Immature natural killer cell (primary cell): ENCODE data around the gene RPS28. TPM values are rescaled to one million over a fixed set of nuclear protein-coding genes. Genes with fewer than 3 reads are reported as not detected.

ENCODE experiments used
- DNase-seq, 3 donors: peaks; one replicate each; pipeline ENCODE4 v3.0.0; 2022; ENCODE audit warnings: mixed read lengths in 1 of 3
- H3K27ac Mint-ChIP-seq, 6 donors: one replicate each; pipeline ENCODE4 v1.8.0; 2020; ENCODE audit warnings: mixed read lengths in 6 of 6, mild to moderate bottlenecking in 5 of 6, inconsistent platforms in 4 of 6, moderate library complexity in 3 of 6
- H3K27me3 Mint-ChIP-seq, 3 donors: one replicate each; pipeline ENCODE4 v1.8.0; 2020 to 2021; ENCODE audit warnings: low read depth in 3 of 3, mild to moderate bottlenecking in 3 of 3, mixed read lengths in 3 of 3, moderate library complexity in 3 of 3, inconsistent platforms in 1 of 3
- H3K36me3 Mint-ChIP-seq, 3 donors: one replicate each; pipeline ENCODE4 v1.8.0; 2020; ENCODE audit warnings: mixed read lengths in 3 of 3, inconsistent platforms in 2 of 3, mild to moderate bottlenecking in 2 of 3
- H3K4me1 Mint-ChIP-seq, 2 donors: one replicate each; pipeline ENCODE4 v1.8.0; 2020; ENCODE audit warnings: inconsistent platforms in 2 of 2, mild to moderate bottlenecking in 2 of 2, mixed read lengths in 2 of 2, moderate library complexity in 1 of 2
- H3K4me3 Mint-ChIP-seq, 5 donors: one replicate each; pipeline ENCODE4 v1.8.0; 2020; ENCODE audit warnings: mild to moderate bottlenecking in 5 of 5, mixed read lengths in 5 of 5, inconsistent platforms in 3 of 5, moderate library complexity in 3 of 5
- H3K9me3 Mint-ChIP-seq, 6 donors: one replicate each; pipeline ENCODE4 v1.8.0; 2020; ENCODE audit warnings: mild to moderate bottlenecking in 6 of 6, mixed read lengths in 6 of 6, inconsistent platforms in 4 of 6, moderate library complexity in 3 of 6
- polyA plus RNA-seq, 3 donors: library from polyadenylated mRNA; unstranded; fragments of 300-500 nt; fragmentation: Illumina TruSeq; gene quantifications; one replicate each; pipeline ENCODE4 v1.2.3, GENCODE V29; 2021

RPS28 gene
- polyA plus RNA-seq, 3 donors from 2014 or later, result 690 to 1,852 (median 1,290) TPM

DNA sequence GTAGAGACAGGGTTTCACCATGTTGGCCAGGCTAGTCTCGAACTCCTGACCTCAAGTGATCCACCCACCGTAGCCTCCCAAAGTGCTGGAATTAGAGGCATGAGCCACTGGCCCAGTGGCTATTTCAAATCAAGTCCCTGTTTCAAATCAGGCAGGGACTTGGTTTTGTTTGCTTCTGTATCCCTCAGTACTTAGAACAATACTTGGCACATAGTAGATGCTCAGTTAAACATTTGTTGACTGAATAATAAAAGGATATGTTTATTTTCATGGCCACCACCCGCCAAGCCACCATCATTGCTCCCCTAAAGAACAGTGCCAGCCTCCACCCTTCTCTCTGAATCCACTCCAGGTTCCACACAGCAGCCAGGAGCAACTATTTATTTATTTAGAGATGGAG lies 4.2 kb downstream of the RPS28 start:
- Mint-ChIP-seq H3K27ac (no peak overlapping the region), H3K4me3 (no peak overlapping the region), H3K9me3 (no peaks in the 10 kb centered on the region), H3K27me3 (peaks cover 1 to 10% (median 4%) of the 10 kb centered on the region in 3 donors), H3K36me3 (peaks cover 0 to 6% (median 5%) of the 10 kb centered on the region in 3 donors), H3K4me1 (peaks cover 25 to 29% of the 10 kb centered on the region in 2 donors)
- no peak for DNase-seq

DNA sequence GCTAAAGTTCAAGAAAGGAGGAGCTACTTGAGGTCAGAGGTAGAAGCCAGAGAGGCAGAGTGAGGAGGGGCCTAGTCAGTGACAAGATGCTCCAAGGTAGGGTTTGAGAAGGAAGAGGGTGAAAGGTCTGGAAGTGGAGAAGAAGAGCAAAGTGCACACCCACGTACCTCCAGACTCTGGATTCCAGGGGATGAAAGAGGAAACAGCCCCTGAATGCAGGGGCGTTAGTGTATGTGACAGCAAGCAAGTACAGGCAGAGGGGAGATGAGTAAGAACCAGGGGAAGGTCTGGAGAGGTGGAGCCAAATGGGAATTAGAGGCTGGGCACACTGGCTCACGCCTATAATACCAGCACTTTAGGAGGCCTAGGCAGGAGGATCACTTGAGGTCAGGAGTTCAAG lies 8.7 kb downstream of the RPS28 start:
- Mint-ChIP-seq H3K4me1 (peaks cover 0 to 4% of the 10 kb centered on the region in 2 donors), H3K27me3 (peaks cover 0 to 3% (median 0%) of the 10 kb centered on the region in 3 donors), H3K9me3 (no peaks in the 10 kb centered on the region), H3K27ac (peak overlapping the region in 1 of 6 donors; percentile 56), H3K36me3 (peaks cover 0 to 6% (median 5%) of the 10 kb centered on the region in 3 donors), H3K4me3 (no peak overlapping the region)
- no peak for DNase-seq

DNA sequence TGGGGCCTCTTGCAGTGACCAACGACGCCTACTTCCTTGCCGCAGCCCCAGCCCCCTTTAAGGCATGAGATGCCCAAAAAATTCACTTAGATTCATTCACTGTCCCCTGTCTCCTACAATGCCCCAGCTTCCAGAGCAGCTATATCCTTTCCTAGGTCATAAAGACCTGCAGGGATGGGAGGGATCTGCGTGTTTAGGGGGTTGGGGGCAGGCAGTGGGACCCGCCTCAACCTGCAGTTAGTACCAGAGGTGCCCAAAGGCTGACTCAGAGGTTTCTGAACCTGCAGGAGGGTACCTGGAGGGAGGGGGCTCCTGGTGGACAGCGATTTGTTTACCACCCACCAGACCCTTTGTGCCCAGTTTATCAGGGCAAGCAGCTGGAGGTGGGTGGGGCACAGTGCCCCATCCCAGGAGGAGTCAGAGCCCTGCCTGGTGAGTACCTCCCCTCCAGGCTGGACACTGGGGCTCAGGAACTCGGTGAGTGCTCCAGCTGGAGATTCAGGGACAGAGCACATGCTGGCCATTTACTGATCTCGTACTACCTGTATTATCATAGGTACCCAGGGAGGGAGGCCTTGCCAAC lies 10.1 kb downstream of the RPS28 start:
- no peak for DNase-seq
- Mint-ChIP-seq H3K4me3 (no peak overlapping the region), H3K27ac (no peak overlapping the region), H3K4me1 (peaks cover 6 to 11% of the 10 kb centered on the region in 2 donors), H3K27me3 (peaks cover 0 to 8% (median 2%) of the 10 kb centered on the region in 3 donors), H3K9me3 (no peaks in the 10 kb centered on the region), H3K36me3 (peaks cover 0 to 6% (median 5%) of the 10 kb centered on the region in 3 donors)

DNA sequence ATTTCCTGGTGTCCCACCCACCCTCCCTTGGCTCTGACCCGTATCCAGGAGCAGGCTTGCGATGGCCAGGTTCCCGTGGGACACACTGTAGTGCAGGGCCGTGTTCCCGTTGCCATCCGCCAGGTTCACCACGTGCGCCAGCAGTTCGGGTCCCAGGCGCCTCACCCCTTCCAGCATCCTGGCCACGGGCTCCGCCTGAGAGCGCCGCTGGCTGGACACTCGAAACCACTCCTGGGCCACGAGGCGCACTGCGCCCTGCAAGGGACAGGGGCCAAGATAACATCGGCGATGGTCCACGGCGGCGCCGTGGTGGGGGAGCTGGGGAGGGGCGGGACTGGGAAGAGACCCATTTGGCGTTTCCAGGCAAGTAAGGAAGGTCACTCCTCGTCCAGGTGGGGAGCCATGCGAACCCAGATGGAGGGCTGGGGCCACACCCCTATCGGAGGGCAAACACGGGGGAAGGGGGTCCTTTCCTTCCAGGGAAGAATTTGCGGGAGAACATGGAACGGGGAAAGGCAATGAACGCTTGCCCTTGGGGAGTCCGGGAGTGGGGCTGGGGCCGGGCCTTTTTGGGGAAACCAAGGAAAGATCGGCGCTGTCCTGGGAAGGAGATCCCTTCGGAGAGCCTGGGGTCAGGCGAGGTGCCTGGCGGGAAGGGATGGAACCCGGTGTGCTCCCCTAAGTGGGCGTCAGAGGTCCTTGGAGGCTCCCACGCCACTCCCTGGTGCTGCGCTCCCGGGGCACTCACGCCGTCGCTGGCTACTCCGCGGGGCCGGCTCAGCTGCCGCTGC lies 11.9 kb downstream of the RPS28 start:
- H3K36me3 Mint-ChIP-seq, result peaks cover 0 to 6% (median 5%) of the 10 kb centered on the region in 3 donors
- peaks cover 0 to 10% (median 8%) of the 10 kb centered on the region in 3 donors for H3K27me3 Mint-ChIP-seq
- DNase-seq, result no peak
- peak overlapping the region in 2 of 5 donors; percentile 21 to 41 for H3K4me3 Mint-ChIP-seq
- peaks cover 6 to 13% of the 10 kb centered on the region in 2 donors for H3K4me1 Mint-ChIP-seq
- no peaks in the 10 kb centered on the region for H3K9me3 Mint-ChIP-seq
- H3K27ac Mint-ChIP-seq, result no peak overlapping the region

DNA sequence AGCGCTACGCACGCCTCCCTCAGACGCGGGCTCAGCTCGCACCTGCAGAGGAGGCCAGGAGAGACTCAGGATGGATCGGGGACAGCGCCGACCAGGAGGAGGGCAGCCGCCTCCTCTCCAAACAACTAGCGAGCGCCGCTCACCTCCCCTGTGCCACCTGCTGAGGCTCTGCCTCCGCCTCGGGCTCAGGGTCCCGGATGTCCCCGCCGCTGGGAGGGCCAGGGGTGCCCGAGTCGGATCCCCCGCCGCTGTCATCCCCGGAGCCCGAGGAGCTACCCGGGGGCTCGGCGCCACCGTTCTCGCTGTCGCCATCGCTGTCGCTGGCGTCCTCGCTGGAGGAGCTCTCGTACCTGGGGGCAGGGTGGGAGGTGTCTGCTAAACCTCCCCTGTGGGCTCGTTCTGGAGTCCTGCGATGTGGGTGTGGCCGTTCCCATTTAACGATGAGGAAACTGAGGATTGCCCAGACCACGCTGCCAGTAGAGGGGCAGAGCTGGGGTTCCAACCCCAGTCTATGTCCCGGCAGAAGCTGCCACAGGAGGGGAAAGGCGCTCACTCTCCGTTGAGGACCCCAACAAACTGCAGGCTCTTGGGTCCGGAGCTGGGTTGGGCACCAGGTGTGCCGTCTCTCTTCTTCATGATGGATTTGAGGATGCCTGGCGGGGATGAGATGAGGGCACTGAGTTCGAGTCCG lies 12.6 kb downstream of the RPS28 start:
- Mint-ChIP-seq H3K27me3 (peaks cover 0 to 9% (median 8%) of the 10 kb centered on the region in 3 donors), H3K36me3 (peaks cover 0 to 6% (median 5%) of the 10 kb centered on the region in 3 donors), H3K9me3 (no peaks in the 10 kb centered on the region), H3K27ac (no peak overlapping the region), H3K4me3 (peak overlapping the region in 3 of 5 donors; percentile 13 to 60 (median 54)), H3K4me1 (peaks cover 6 to 14% of the 10 kb centered on the region in 2 donors)
- DNase-seq, result no peak

DNA sequence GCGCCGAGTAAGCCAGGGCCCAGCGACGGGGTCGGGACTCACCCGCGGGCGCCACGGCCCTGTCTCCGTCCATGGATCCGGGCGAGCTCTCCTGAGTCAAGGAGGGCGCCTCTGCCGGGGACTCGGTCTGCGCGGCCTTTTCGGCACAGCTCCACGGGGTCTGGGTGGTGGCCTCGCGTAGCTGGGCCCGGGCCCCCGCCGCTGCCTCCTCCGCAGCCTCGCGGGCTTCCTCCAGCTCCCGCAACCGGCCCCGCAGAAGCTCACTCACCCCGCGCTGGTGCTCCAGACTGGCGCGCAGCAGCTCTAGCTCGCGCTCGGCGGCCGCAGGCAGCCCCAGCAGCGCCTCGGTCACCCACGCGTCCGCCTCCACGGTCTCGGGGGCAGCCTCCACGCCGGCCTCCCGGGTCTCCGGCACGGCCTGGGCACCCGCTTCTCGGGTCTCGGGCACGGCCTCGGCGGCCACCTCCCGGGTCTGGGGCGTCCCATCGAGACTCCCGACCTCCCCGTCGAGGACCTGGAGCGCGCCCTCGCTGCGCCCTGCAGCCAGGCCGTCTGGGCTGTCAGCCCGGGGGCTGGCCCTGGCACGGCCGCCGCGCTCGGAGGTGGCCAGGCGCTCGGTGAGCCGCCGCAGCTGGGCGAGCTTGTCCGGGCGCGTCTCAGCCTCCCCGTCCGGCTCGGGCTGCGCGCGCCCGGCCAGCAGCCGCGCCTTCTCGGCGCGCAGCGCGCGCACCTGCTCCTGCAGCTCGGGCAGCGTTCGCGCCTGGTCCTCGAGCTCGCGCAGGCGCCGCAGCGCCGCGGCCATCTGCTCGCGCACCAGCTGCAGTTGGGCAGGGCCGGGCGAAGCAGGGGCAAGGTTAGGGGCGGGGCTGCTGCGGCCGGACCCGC lies 13.4 kb downstream of the RPS28 start:
- Mint-ChIP-seq H3K4me3 (peak overlapping the region in 2 of 5 donors; percentile 54 to 60), H3K4me1 (peaks cover 6 to 15% of the 10 kb centered on the region in 2 donors), H3K27ac (no peak overlapping the region), H3K27me3 (peaks cover under 1 to 9% (median 8%) of the 10 kb centered on the region in 3 donors), H3K36me3 (peaks cover 0 to 4% (median 4%) of the 10 kb centered on the region in 3 donors), H3K9me3 (no peaks in the 10 kb centered on the region)
- DNase-seq, result peak; percentile 52 to 64 (median 59)

DNA sequence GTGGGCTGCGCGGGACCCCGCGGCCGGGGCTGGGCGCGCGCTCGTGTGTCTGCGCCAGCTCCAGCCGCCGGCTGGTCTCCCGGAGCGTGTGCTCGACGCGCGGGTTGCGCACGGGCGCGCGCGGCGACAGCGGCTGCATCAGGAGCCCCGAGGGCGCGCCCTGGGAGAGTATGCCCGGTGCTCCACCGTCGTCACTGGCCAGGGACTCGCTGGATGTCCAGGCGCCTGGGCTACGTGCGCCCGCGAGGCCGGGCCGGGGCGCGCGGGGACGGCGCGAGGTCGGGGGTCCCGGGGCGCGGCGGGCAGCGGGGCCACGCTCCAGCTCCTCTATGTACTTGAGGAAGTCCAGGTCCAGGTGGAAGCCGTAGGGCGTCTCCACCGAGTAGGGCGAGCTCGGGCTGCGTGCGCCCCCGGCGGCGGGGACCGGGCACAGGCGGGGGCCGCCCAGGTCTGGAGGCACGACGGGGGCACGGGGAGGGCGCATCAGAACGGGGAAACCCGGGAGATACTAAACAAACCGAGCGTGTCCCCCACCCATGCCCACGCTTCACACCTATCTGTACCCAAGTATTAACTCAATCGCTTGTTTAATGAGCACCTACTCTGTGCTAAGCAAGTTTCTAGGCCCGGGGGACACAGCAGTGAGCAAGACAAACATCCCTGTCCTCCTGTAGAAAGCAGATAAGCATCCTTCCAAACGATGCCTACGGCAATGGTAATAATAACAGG lies 14.2 kb downstream of the RPS28 start:
- Mint-ChIP-seq H3K9me3 (no peaks in the 10 kb centered on the region), H3K4me3 (peak overlapping the region; percentile 72 to 81 (median 79)), H3K27ac (peak overlapping the region in 4 of 6 donors; percentile 34 to 83 (median 74)), H3K4me1 (peaks cover 7 to 15% of the 10 kb centered on the region in 2 donors), H3K27me3 (peaks cover 3 to 9% (median 8%) of the 10 kb centered on the region in 3 donors), H3K36me3 (no peaks in the 10 kb centered on the region)
- DNase-seq, result peak; percentile 27 to 49 (median 42)

DNA sequence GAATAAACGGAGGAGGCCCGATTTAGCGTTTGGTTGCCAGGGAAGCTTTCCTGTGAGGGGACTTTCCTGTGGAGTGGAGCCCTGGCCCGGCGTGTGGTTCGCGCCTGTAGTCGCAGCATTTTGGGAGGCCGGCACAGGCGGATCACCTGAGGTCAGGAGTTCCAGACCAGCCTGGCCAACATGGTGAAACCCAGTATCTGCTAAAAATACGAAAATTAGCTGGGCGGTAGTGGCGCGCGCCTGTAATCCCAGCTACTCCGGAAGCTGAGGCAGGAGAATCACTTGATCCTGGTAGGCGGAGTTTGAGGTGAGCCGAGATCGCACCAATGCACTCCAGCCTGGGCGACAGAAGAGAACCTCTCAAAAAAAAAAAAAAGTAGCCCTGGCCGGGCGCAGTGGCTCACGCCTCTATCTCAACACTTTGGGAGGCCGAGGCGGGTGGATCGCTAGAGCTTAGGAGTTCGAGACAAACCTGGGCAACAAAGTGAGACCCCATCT lies 14.8 kb downstream of the RPS28 start:
- Mint-ChIP-seq H3K27me3 (peaks cover 3 to 9% (median 8%) of the 10 kb centered on the region in 3 donors), H3K9me3 (no peaks in the 10 kb centered on the region), H3K36me3 (no peaks in the 10 kb centered on the region), H3K27ac (peak overlapping the region in 3 of 6 donors; percentile 34 to 83 (median 77)), H3K4me1 (peaks cover 12 to 17% of the 10 kb centered on the region in 2 donors), H3K4me3 (peak overlapping the region; percentile 72 to 81 (median 79))
- no peak for DNase-seq

DNA sequence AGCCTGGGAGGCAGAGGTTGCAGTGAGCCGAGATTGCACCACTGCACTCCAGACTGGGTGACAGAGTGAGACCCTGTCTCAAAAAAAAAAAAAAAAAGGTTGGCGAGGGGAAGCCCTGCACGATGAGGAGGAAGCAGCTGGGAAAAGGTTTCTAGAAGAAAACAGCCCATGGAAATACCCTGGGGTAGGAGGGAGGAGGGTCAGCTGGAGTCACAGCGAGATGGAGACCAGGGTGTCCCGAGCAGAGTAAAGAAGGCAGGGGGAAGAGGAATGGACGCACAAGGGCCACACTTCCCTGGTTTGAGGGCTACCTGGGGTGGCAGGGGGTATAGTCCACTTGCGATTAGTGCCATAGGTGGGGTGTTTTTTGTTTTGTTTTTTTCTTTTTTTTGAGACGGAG lies 15.4 kb downstream of the RPS28 start:
- Mint-ChIP-seq H3K4me1 (peaks cover 14 to 18% of the 10 kb centered on the region in 2 donors), H3K4me3 (no peak overlapping the region), H3K36me3 (no peaks in the 10 kb centered on the region), H3K27me3 (peaks cover 3 to 9% (median 8%) of the 10 kb centered on the region in 3 donors), H3K27ac (no peak overlapping the region), H3K9me3 (no peaks in the 10 kb centered on the region)
- DNase-seq, result no peak

DNA sequence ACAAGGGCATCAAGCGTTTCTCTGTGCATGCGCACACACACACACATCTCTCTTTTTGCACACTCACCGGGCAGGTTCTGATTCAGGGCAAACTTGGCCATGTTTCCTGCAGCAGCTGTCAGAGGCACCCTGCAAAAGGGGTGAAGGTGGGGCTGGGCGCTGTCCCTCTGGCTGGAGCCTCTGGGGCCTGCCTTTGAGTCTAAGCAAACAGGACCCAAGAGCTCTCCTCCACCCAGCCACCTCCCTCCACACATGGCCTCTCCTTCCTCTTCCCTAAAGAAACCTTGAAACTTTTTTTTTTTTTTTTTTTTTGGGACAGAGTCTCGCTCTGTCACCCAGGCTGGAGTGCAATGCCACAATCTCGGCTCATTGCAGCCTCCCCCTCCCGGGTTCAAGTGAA lies 16.4 kb downstream of the RPS28 start:
- no peak overlapping the region for H3K4me3 Mint-ChIP-seq
- peaks cover 22 to 24% of the 10 kb centered on the region in 2 donors for H3K4me1 Mint-ChIP-seq
- peaks cover 3 to 9% (median 8%) of the 10 kb centered on the region in 3 donors for H3K27me3 Mint-ChIP-seq

DNA sequence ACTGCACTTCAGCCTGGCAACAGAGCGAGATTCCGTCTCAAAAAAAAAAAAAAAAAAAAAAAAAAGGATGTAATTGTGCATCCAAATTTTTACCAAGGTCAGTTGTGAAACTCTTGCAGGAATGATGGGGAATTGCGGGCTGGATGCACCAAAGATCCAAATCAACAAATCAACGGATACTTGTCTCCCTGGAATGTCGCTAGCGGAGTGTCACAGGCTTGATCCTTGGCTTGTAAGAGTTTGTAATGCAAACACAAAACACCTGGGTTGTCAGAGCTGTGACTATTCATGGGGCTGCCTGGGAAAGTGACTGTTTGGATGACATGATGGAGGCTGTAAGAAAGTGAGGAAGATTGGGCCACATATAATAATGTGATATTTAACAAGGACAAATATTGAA lies 17.5 kb downstream of the RPS28 start:
- peaks cover 5 to 12% (median 9%) of the 10 kb centered on the region in 3 donors for H3K27me3 Mint-ChIP-seq
- H3K4me3 Mint-ChIP-seq, result peak overlapping the region in 1 of 5 donors; percentile 9
- H3K9me3 Mint-ChIP-seq, result no peaks in the 10 kb centered on the region
- H3K36me3 Mint-ChIP-seq, result no peaks in the 10 kb centered on the region
- DNase-seq, result no peak
- peaks cover 28 to 30% of the 10 kb centered on the region in 2 donors for H3K4me1 Mint-ChIP-seq
- H3K27ac Mint-ChIP-seq, result no peak overlapping the region

More for the DNA sequence above, 16.4 kb downstream of the RPS28 start:
- DNase-seq, result no peak
- no peaks in the 10 kb centered on the region for H3K9me3 Mint-ChIP-seq
- H3K36me3 Mint-ChIP-seq, result no peaks in the 10 kb centered on the region
- H3K27ac Mint-ChIP-seq, result peak overlapping the region in 1 of 6 donors; percentile 69

DNA sequence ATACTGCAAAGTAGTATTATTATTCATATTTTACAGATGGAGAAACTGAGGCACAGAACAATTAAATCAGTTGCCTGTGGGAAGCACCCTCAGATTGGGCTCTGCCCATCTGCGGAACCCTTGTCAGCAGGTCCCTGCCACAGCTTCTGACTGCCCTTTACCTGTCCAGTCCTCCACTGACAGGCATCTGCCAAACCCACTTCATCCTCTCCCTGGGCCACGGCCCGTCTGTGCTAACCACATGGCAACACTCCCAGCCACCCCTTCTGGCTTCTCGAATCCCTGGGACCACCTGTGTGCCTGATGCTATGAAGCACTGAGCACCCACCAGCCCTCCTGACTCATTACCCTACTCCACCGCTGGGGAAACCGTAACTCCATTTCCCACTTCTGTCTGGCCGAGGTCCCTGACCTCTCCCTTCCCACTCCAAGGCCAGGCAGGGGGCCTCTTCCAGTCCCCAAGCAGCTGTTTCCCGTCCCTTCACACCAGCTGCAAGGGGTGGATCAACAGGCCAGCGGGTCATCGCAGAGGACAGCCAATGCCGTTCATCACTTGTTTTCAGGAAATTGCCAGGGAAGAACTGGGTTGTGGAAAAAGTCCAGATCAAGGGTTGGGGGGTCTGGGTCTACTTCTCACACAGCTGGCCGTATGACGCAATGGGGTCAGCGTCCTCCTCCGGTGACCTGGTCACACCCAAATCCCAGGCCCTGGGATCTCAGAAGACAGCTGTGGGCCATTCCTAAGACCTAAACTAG lies 19.2 kb downstream of the RPS28 start:
- Mint-ChIP-seq H3K4me1 (peaks cover 28 to 31% of the 10 kb centered on the region in 2 donors), H3K36me3 (no peaks in the 10 kb centered on the region), H3K27ac (peak overlapping the region in 4 of 6 donors; percentile 30 to 93 (median 72)), H3K4me3 (no peak overlapping the region), H3K9me3 (no peaks in the 10 kb centered on the region), H3K27me3 (peaks cover 8 to 14% (median 9%) of the 10 kb centered on the region in 3 donors)
- DNase-seq, result no peak
